Bronchial epithelial cell (primary cell): ENCODE measurements around the gene UCKL1. TPM values are rescaled to one million over a fixed set of nuclear protein-coding genes. Genes with fewer than 3 reads are reported as not detected.
A peak's percentile ranks its signal among the peaks of the same experiment; 100 is the strongest.

Source experiments
- DNase-seq: peaks from one replicate; pipeline ENCODE4 v3.0.0-alpha.2; 2010; ENCODE audit warnings: low read depth
- FAIRE-seq: peaks from 2 replicates; lab custom pipeline; 2011; peaks lifted over from hg19 to GRCh38; lab: Jason Lieb, UNC
- H3K27me3 ChIP-seq: 2 replicates; pipeline ENCODE4 v1.5.1; 2011; ENCODE audit warnings: low read length; ENCODE audit not compliant: control insufficient read depth, insufficient read depth
- H3K36me3 ChIP-seq: 2 replicates; pipeline ENCODE4 v1.5.1; 2011; ENCODE audit warnings: low read length; ENCODE audit not compliant: control insufficient read depth, insufficient read depth
- H3K4me3 ChIP-seq: 2 replicates; pipeline ENCODE4 v1.5.1; 2011; ENCODE audit warnings: mild to moderate bottlenecking, low read depth, low read length, control low read depth
- CTCF ChIP-seq: IDR thresholded peaks from 2 replicates; pipeline ENCODE4 v1.5.1; 2011; ENCODE audit warnings: mild to moderate bottlenecking, moderate library complexity, low read length, control low read depth, inconsistent platforms; ENCODE audit not compliant: insufficient read depth, severe bottlenecking
- total RNA-seq: library from RNA; depleted of rRNA; stranded (reverse); fragments of >200 nt; gene quantifications from 2 replicates; pipeline ENCODE4 v1.2.1, GENCODE V29; 2014

The UCKL1 gene
- total RNA-seq, 1 donor from 2014 or later, result 19.0 TPM

GRCh38 chr20:63982937-63983336 lies 26.7 kb upstream of the UCKL1 start:
- FAIRE-seq (no peak), DNase-seq (no peak)
- H3K27me3 ChIP-seq, result no peaks in the 10 kb centered on the region
- TF ChIP-seq CTCF, result no peak
- H3K36me3 ChIP-seq, result peaks cover 10% of the 10 kb centered on the region
- no peak overlapping the region for H3K4me3 ChIP-seq

- Histone ChIP-seq H3K36me3 (peaks cover 8% of the 10 kb centered on the region), H3K27me3 (no peaks in the 10 kb centered on the region), H3K4me3 (peak within 1 kb of the TSS; percentile 88)
- peak; percentile 97 for TF ChIP-seq CTCF
- FAIRE-seq (no peak), DNase-seq (peak; percentile 83)
These were observed 24.9 kb upstream of the UCKL1 start, which contains the start of gene PRPF6 for GRCh38 chr20:63980806-63981728. TSS of gene PRPF6 (plus strand) at chr20:63981132. CDS start at chr20:63981246, 114 bp downstream.

GRCh38 chr20:63980317-63980805 lies 24.1 kb upstream of the UCKL1 start:
- H3K4me3 ChIP-seq, result peak overlapping the region; percentile 88
- FAIRE-seq (no peak), DNase-seq (peak; percentile 93)
- H3K27me3 ChIP-seq, result no peaks in the 10 kb centered on the region
- peaks cover 5% of the 10 kb centered on the region for H3K36me3 ChIP-seq
- TF ChIP-seq CTCF, result no peak

- FAIRE-seq (no peak), DNase-seq (no peak)
- Histone ChIP-seq H3K4me3 (peak within 1 kb of the TSS; percentile 88), H3K36me3 (peaks cover 5% of the 10 kb centered on the region), H3K27me3 (no peaks in the 10 kb centered on the region)
- TF ChIP-seq CTCF, result no peak
These were observed 23.5 kb upstream of the UCKL1 start, which contains the start of gene SAMD10 for GRCh38 chr20:63979557-63980316. TSS of gene SAMD10 (minus strand) at chr20:63979642. CDS start at chr20:63979467, 175 bp downstream.

GRCh38 chr20:63979229-63979556 lies 23.0 kb upstream of the UCKL1 start:
- DNase-seq (no peak), FAIRE-seq (no peak)
- Histone ChIP-seq H3K36me3 (peaks cover 2% of the 10 kb centered on the region), H3K4me3 (peak overlapping the region; percentile 68), H3K27me3 (no peaks in the 10 kb centered on the region)
- TF ChIP-seq CTCF, result no peak
